ENCODE data around the gene SLC41A3.
"Not testable (repeated sequence)": the region's sequence is repeated elsewhere in the genome, so short reads cannot be mapped to it uniquely, and the experiment has no call there.

Gene SLC41A3

GRCh38 chr3:126100269-126100633, 16.3 kb upstream of the SLC41A3 start:
- no peak overlapping the region for H4K8ac ChIP-seq (ENCODE audit: low read depth, low read length)
- no peak overlapping the region for H3K18ac ChIP-seq (ENCODE audit: low read length)
- no peaks in the 10 kb centered on the region for H3K79me2 ChIP-seq (ENCODE audit: control insufficient read depth, insufficient read depth, low read length)
- no CpG with 5 or more reads among the region's 4 CpGs for WGBS (ENCODE audit: extremely low coverage, insufficient coverage, low lambda C conversion rate)
- no peaks in the 10 kb centered on the region for H3K27me3 ChIP-seq (ENCODE audit: insufficient read depth, low read length, poor library complexity)
- H2BK120ac ChIP-seq (ENCODE audit: low read depth, low read length): no peak overlapping the region
- H3K79me1 ChIP-seq (ENCODE audit: low read length): no peaks in the 10 kb centered on the region
- no peaks in the 10 kb centered on the region for H3K4me1 ChIP-seq (ENCODE audit: control insufficient read depth, low read depth, low read length)
- no peak overlapping the region for H3K9ac ChIP-seq (ENCODE audit: low read length)
- H2AK5ac ChIP-seq (ENCODE audit: low read length): no peak overlapping the region
- no peak for DNase-seq
- H3K27ac ChIP-seq (ENCODE audit: low read depth, low read length): no peak overlapping the region
- H2BK5ac ChIP-seq (ENCODE audit: low read length): no peak overlapping the region
- H3K56ac ChIP-seq (ENCODE audit: low read length): no peak overlapping the region
- no peak overlapping the region for H3K4me3 ChIP-seq (ENCODE audit: low read length)
- no peak overlapping the region for H2BK15ac ChIP-seq (replicated peaks; ENCODE audit: low read depth)
- H3K4ac ChIP-seq (ENCODE audit: low read depth, low read length): no peak overlapping the region
- no peak overlapping the region for H3K4me2 ChIP-seq (ENCODE audit: low read length)
- no peak overlapping the region for H4K5ac ChIP-seq (ENCODE audit: low read length)
- H3K23ac ChIP-seq (ENCODE audit: low read length): no peak overlapping the region
- H3K36me3 ChIP-seq (ENCODE audit: control insufficient read depth, insufficient read depth, low read length): no peaks in the 10 kb centered on the region

GRCh38 chr3:126098391-126098858, 14.5 kb upstream of the SLC41A3 start:
- no peak overlapping the region for H3K9ac ChIP-seq (ENCODE audit: low read length)
- WGBS (ENCODE audit: extremely low coverage, insufficient coverage, low lambda C conversion rate): no CpG with 5 or more reads among the region's 2 CpGs

GRCh38 chr3:126097801-126098200, 13.9 kb upstream of the SLC41A3 start:
- Histone ChIP-seq H4K5ac (ENCODE audit: low read length) (no peak overlapping the region), H3K27ac (ENCODE audit: low read depth, low read length) (no peak overlapping the region), H2BK120ac (ENCODE audit: low read depth, low read length) (no peak overlapping the region), H3K56ac (ENCODE audit: low read length) (no peak overlapping the region), H3K36me3 (ENCODE audit: control insufficient read depth, insufficient read depth, low read length) (no peaks in the 10 kb centered on the region), H3K4ac (ENCODE audit: low read depth, low read length) (no peak overlapping the region), H2AK5ac (ENCODE audit: low read length) (no peak overlapping the region), H3K4me2 (ENCODE audit: low read length) (no peak overlapping the region), H3K4me3 (ENCODE audit: low read length) (no peak overlapping the region), H3K79me2 (ENCODE audit: control insufficient read depth, insufficient read depth, low read length) (no peaks in the 10 kb centered on the region), H3K18ac (ENCODE audit: low read length) (no peak overlapping the region), H2BK15ac (replicated peaks; ENCODE audit: low read depth) (no peak overlapping the region), H3K27me3 (ENCODE audit: insufficient read depth, low read length, poor library complexity) (no peaks in the 10 kb centered on the region), H2BK5ac (ENCODE audit: low read length) (no peak overlapping the region), H4K8ac (ENCODE audit: low read depth, low read length) (no peak overlapping the region), H3K79me1 (ENCODE audit: low read length) (no peaks in the 10 kb centered on the region), H3K9ac (ENCODE audit: low read length) (no peak overlapping the region), H3K4me1 (ENCODE audit: control insufficient read depth, low read depth, low read length) (no peaks in the 10 kb centered on the region), H3K23ac (ENCODE audit: low read length) (no peak overlapping the region)
- DNase-seq: no peak

More at GRCh38 chr3:126098391-126098858, 14.5 kb upstream of the SLC41A3 start:
- Histone ChIP-seq H3K4ac (ENCODE audit: low read depth, low read length) (no peak overlapping the region), H3K56ac (ENCODE audit: low read length) (no peak overlapping the region), H2BK5ac (ENCODE audit: low read length) (no peak overlapping the region), H3K4me1 (ENCODE audit: control insufficient read depth, low read depth, low read length) (no peaks in the 10 kb centered on the region), H3K27ac (ENCODE audit: low read depth, low read length) (no peak overlapping the region), H3K79me1 (ENCODE audit: low read length) (no peaks in the 10 kb centered on the region), H3K23ac (ENCODE audit: low read length) (no peak overlapping the region), H2BK120ac (ENCODE audit: low read depth, low read length) (no peak overlapping the region), H3K27me3 (ENCODE audit: insufficient read depth, low read length, poor library complexity) (no peaks in the 10 kb centered on the region), H3K18ac (ENCODE audit: low read length) (no peak overlapping the region), H3K4me3 (ENCODE audit: low read length) (no peak overlapping the region), H3K4me2 (ENCODE audit: low read length) (no peak overlapping the region), H3K79me2 (ENCODE audit: control insufficient read depth, insufficient read depth, low read length) (no peaks in the 10 kb centered on the region), H3K36me3 (ENCODE audit: control insufficient read depth, insufficient read depth, low read length) (no peaks in the 10 kb centered on the region), H4K5ac (ENCODE audit: low read length) (no peak overlapping the region), H2AK5ac (ENCODE audit: low read length) (no peak overlapping the region), H2BK15ac (replicated peaks; ENCODE audit: low read depth) (no peak overlapping the region), H4K8ac (ENCODE audit: low read depth, low read length) (no peak overlapping the region)
- peak; percentile 14 for DNase-seq

GRCh38 chr3:126096274-126096673, 12.3 kb upstream of the SLC41A3 start:
- H3K79me2 ChIP-seq (ENCODE audit: control insufficient read depth, insufficient read depth, low read length); H3K23ac ChIP-seq (ENCODE audit: low read length); H2BK120ac ChIP-seq (ENCODE audit: low read depth, low read length); H4K5ac ChIP-seq (ENCODE audit: low read length); H4K8ac ChIP-seq (ENCODE audit: low read depth, low read length); H3K27ac ChIP-seq (ENCODE audit: low read depth, low read length); H3K9ac ChIP-seq (ENCODE audit: low read length); H3K27me3 ChIP-seq (ENCODE audit: insufficient read depth, low read length, poor library complexity); DNase-seq; H3K4ac ChIP-seq (ENCODE audit: low read depth, low read length); H3K18ac ChIP-seq (ENCODE audit: low read length); H2BK5ac ChIP-seq (ENCODE audit: low read length); H3K4me3 ChIP-seq (ENCODE audit: low read length); H3K4me2 ChIP-seq (ENCODE audit: low read length); H2BK15ac ChIP-seq (replicated peaks; ENCODE audit: low read depth); H3K56ac ChIP-seq (ENCODE audit: low read length); H3K79me1 ChIP-seq (ENCODE audit: low read length); H3K36me3 ChIP-seq (ENCODE audit: control insufficient read depth, insufficient read depth, low read length); H3K4me1 ChIP-seq (ENCODE audit: control insufficient read depth, low read depth, low read length); H2AK5ac ChIP-seq (ENCODE audit: low read length): not testable (repeated sequence)
- WGBS (ENCODE audit: extremely low coverage, insufficient coverage, low lambda C conversion rate): no CpG with 5 or more reads among the region's 6 CpGs

GRCh38 chr3:126092128-126092527, 8.2 kb upstream of the SLC41A3 start:
- not testable (repeated sequence) for H3K27me3 ChIP-seq (ENCODE audit: insufficient read depth, low read length, poor library complexity); H4K5ac ChIP-seq (ENCODE audit: low read length)
- WGBS (ENCODE audit: extremely low coverage, insufficient coverage, low lambda C conversion rate): no CpG with 5 or more reads among the region's 5 CpGs

GRCh38 chr3:126087552-126088175, 3.7 kb upstream of the SLC41A3 start:
- Histone ChIP-seq H3K9ac (ENCODE audit: low read length) (no peak overlapping the region), H3K4me3 (ENCODE audit: low read length) (no peak overlapping the region), H3K23ac (ENCODE audit: low read length) (no peak overlapping the region), H3K4me2 (ENCODE audit: low read length) (no peak overlapping the region), H3K18ac (ENCODE audit: low read length) (no peak overlapping the region), H3K4me1 (ENCODE audit: control insufficient read depth, low read depth, low read length) (no peaks in the 10 kb centered on the region), H2BK15ac (replicated peaks; ENCODE audit: low read depth) (no peak overlapping the region), H3K36me3 (ENCODE audit: control insufficient read depth, insufficient read depth, low read length) (no peaks in the 10 kb centered on the region), H3K79me2 (ENCODE audit: control insufficient read depth, insufficient read depth, low read length) (no peaks in the 10 kb centered on the region), H3K56ac (ENCODE audit: low read length) (no peak overlapping the region), H4K5ac (ENCODE audit: low read length) (no peak overlapping the region), H3K4ac (ENCODE audit: low read depth, low read length) (no peak overlapping the region), H3K27ac (ENCODE audit: low read depth, low read length) (no peak overlapping the region), H2BK5ac (ENCODE audit: low read length) (no peak overlapping the region), H4K8ac (ENCODE audit: low read depth, low read length) (no peak overlapping the region), H3K27me3 (ENCODE audit: insufficient read depth, low read length, poor library complexity) (no peaks in the 10 kb centered on the region), H2AK5ac (ENCODE audit: low read length) (no peak overlapping the region), H3K79me1 (ENCODE audit: low read length) (no peaks in the 10 kb centered on the region), H2BK120ac (ENCODE audit: low read depth, low read length) (no peak overlapping the region)
- no CpG with 5 or more reads among the region's 1 CpG for WGBS (ENCODE audit: extremely low coverage, insufficient coverage, low lambda C conversion rate)
- DNase-seq: peak; percentile 32

More at GRCh38 chr3:126092128-126092527, 8.2 kb upstream of the SLC41A3 start:
- not testable (repeated sequence) for H3K23ac ChIP-seq (ENCODE audit: low read length); H3K27ac ChIP-seq (ENCODE audit: low read depth, low read length); H3K79me1 ChIP-seq (ENCODE audit: low read length); H3K4ac ChIP-seq (ENCODE audit: low read depth, low read length); H3K79me2 ChIP-seq (ENCODE audit: control insufficient read depth, insufficient read depth, low read length); H3K36me3 ChIP-seq (ENCODE audit: control insufficient read depth, insufficient read depth, low read length); H2BK5ac ChIP-seq (ENCODE audit: low read length); H2AK5ac ChIP-seq (ENCODE audit: low read length); H3K9ac ChIP-seq (ENCODE audit: low read length); H3K4me1 ChIP-seq (ENCODE audit: control insufficient read depth, low read depth, low read length); H2BK15ac ChIP-seq (replicated peaks; ENCODE audit: low read depth); H3K18ac ChIP-seq (ENCODE audit: low read length); H3K4me3 ChIP-seq (ENCODE audit: low read length); H3K56ac ChIP-seq (ENCODE audit: low read length); DNase-seq; H4K8ac ChIP-seq (ENCODE audit: low read depth, low read length); H2BK120ac ChIP-seq (ENCODE audit: low read depth, low read length); H3K4me2 ChIP-seq (ENCODE audit: low read length)

Data from mesendoderm (in vitro differentiated cells).